ENCODE measurements around the gene UBE3B. TPM values are rescaled to one million over a fixed set of nuclear protein-coding genes. Genes with fewer than 3 reads are reported as not detected.

UBE3B gene
- total and polyA plus RNA-seq, 2 experiments from 2014 or later, result 20.1 to 35.5 TPM

DNA sequence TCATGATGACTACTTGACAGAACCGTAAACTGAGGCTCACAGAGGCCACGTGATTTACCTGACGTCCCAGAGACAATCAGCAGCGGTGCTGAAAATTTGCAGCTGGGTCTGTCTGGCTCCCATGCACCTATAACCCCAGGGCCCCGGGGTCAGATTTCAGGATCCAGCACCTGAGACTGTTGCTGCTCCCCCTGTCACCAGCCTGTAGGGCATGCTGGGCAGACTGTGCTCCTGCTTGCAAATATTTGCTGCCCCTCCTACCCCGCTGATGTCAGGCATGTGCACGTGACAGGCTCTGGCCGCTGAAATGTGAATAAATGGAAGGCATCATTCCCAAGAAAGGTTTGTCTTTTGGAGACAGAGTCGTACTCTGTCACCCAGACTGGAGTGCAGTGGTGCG, 89.9 kb downstream of the UBE3B start:
- Histone ChIP-seq H3K36me3 (replicated peaks; ENCODE audit: insufficient read depth, low read depth) (no peaks in the 10 kb centered on the region), H3K4me3 (no peak overlapping the region), H3K9me3 (ENCODE audit: low read depth) (no peaks in the 10 kb centered on the region), H3K79me2 (peaks cover 8% of the 10 kb centered on the region), H4K20me1 (ENCODE audit: insufficient read depth, poor library complexity, severe bottlenecking) (no peaks in the 10 kb centered on the region), H3K9me2 (replicated peaks; ENCODE audit: insufficient read depth) (no peaks in the 10 kb centered on the region), H3K27me3 (no peaks in the 10 kb centered on the region), H3K4me1 (ENCODE audit: insufficient read depth) (peaks cover 5% of the 10 kb centered on the region), H3K4me2 (no peak overlapping the region), H2AFZ (no peak overlapping the region), H3K27ac (no peak overlapping the region)
- TF ChIP-seq, protein P1, sequence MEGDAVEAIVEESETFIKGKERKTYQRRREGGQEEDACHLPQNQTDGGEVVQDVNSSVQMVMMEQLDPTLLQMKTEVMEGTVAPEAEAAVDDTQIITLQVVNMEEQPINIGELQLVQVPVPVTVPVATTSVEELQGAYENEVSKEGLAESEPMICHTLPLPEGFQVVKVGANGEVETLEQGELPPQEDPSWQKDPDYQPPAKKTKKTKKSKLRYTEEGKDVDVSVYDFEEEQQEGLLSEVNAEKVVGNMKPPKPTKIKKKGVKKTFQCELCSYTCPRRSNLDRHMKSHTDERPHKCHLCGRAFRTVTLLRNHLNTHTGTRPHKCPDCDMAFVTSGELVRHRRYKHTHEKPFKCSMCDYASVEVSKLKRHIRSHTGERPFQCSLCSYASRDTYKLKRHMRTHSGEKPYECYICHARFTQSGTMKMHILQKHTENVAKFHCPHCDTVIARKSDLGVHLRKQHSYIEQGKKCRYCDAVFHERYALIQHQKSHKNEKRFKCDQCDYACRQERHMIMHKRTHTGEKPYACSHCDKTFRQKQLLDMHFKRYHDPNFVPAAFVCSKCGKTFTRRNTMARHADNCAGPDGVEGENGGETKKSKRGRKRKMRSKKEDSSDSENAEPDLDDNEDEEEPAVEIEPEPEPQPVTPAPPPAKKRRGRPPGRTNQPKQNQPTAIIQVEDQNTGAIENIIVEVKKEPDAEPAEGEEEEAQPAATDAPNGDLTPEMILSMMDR (IDR thresholded peaks at IDR 0.05; ENCODE audit: poor library complexity), result no peak
- TF ChIP-seq EZH2 (IDR thresholded peaks at IDR 0.05; ENCODE audit: borderline replicate concordance) (no peak), EZH2phosphoT487 (IDR thresholded peaks at IDR 0.05; ENCODE audit: low read depth, severe bottlenecking, unreplicated experiment) (no peak)
- no peak for DNase-seq (ENCODE audit: low spot score)
- WGBS (ENCODE audit: low lambda C conversion rate, missing lambda C conversion rate), result 84% methylated on average over 10 of the region's 10 CpGs

DNA sequence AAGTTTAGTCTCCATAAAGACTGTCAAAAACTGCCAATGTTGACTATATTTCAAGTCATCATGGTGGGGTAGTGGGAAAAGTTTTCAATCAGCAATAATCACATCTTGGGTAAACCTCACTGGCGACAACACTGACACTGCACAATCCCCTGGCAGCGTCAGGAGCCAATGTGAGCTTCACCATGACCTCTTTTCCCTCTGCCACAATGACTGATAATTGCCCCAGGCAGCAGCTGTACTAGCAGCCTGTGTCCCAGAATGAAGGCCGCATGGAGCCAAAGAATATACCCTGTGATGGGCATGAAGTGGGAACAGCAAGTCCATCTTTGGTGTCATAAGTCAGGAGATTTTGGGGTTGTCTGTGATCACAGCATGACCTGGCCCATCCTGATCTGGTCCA, 90.5 kb downstream of the UBE3B start:
- H3K9me2 ChIP-seq (replicated peaks; ENCODE audit: insufficient read depth), result no peaks in the 10 kb centered on the region
- peaks cover 13% of the 10 kb centered on the region for H3K79me2 ChIP-seq
- no peak overlapping the region for H3K27ac ChIP-seq
- TF ChIP-seq EZH2phosphoT487 (IDR thresholded peaks at IDR 0.05; ENCODE audit: low read depth, severe bottlenecking, unreplicated experiment) (no peak), EZH2 (IDR thresholded peaks at IDR 0.05; ENCODE audit: borderline replicate concordance) (no peak)
- TF ChIP-seq, protein P1 (IDR thresholded peaks at IDR 0.05; ENCODE audit: poor library complexity), result no peak
- no peak overlapping the region for H3K4me3 ChIP-seq
- H3K27me3 ChIP-seq, result no peaks in the 10 kb centered on the region
- H4K20me1 ChIP-seq (ENCODE audit: insufficient read depth, poor library complexity, severe bottlenecking), result no peaks in the 10 kb centered on the region
- no peaks in the 10 kb centered on the region for H3K9me3 ChIP-seq (ENCODE audit: low read depth)
- H3K4me1 ChIP-seq (ENCODE audit: insufficient read depth), result peaks cover 12% of the 10 kb centered on the region
- H2AFZ ChIP-seq, result no peak overlapping the region
- DNase-seq (ENCODE audit: low spot score), result no peak
- H3K36me3 ChIP-seq (replicated peaks; ENCODE audit: insufficient read depth, low read depth), result no peaks in the 10 kb centered on the region
- 84% methylated on average over 3 of the region's 3 CpGs for WGBS (ENCODE audit: low lambda C conversion rate, missing lambda C conversion rate)
- H3K4me2 ChIP-seq, result no peak overlapping the region

DNA sequence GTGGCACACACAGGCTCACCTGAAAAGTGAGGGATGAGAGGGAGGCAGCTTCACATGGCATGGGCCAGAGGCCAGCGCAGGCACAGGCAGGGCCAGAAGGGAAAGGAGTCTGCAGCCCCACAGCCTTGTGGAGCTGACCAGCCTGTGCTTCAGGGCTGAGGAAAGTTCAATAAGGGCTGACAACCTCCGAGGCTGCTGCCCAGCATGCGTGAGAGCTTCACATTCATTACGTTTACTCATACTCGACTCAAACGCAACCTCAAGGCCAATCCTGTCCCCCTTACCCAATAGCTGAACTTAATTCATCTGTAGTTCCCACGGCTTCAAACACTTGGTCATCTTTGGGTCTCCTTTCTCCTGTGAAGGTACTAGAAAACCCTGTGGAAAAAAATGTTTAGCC, 91.1 kb downstream of the UBE3B start:
- 90% methylated on average over 7 of the region's 7 CpGs for WGBS (ENCODE audit: low lambda C conversion rate, missing lambda C conversion rate)
- Histone ChIP-seq H2AFZ (no peak overlapping the region), H3K27ac (no peak overlapping the region), H3K4me1 (ENCODE audit: insufficient read depth) (peaks cover 12% of the 10 kb centered on the region), H3K36me3 (replicated peaks; ENCODE audit: insufficient read depth, low read depth) (no peaks in the 10 kb centered on the region), H3K27me3 (no peaks in the 10 kb centered on the region), H3K4me3 (no peak overlapping the region), H3K4me2 (no peak overlapping the region), H3K79me2 (peaks cover 13% of the 10 kb centered on the region), H4K20me1 (ENCODE audit: insufficient read depth, poor library complexity, severe bottlenecking) (no peaks in the 10 kb centered on the region), H3K9me3 (ENCODE audit: low read depth) (no peaks in the 10 kb centered on the region), H3K9me2 (replicated peaks; ENCODE audit: insufficient read depth) (no peaks in the 10 kb centered on the region)
- DNase-seq (ENCODE audit: low spot score), result no peak
- no peak for TF ChIP-seq EZH2 (IDR thresholded peaks at IDR 0.05; ENCODE audit: borderline replicate concordance)

DNA sequence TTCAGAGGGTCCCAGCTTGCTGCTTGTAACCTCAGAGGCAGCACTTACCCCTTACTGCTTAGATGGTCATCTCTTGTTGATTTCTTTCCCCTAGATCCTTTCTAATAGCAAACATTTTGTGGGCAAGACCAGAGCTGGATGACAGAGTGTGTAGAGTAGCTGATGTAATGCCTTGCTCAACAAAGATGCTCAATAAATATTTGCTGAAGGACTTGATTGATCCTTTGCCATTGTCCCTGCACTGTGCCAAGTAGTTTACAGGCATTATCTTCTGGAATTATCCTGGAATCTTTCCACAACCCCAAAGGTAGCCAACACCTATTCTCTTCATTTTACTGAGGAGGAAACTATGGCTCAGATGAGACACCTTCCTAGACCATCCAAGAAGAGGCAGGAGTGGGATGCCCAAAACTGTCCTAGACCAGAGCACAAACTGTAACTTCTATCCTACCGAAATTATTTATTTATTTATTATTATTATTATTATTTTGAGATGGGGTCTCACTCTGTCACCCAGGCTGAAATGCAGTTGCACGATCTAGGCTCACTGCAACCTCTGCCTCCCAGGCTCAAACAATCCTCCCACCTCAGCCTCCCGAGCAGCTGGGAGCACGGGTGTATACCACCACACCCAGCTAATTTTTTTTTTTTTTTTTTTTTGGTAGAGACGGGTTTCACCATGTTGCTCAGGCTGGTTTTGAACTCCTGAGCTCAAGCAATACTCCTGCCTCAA, 94.5 kb downstream of the UBE3B start:
- H3K9me3 ChIP-seq (ENCODE audit: low read depth), result no peaks in the 10 kb centered on the region
- peaks cover 38% of the 10 kb centered on the region for H3K79me2 ChIP-seq
- H3K9me2 ChIP-seq (replicated peaks; ENCODE audit: insufficient read depth), result no peaks in the 10 kb centered on the region
- peak overlapping the region; percentile 79 for H3K4me2 ChIP-seq
- no peaks in the 10 kb centered on the region for H4K20me1 ChIP-seq (ENCODE audit: insufficient read depth, poor library complexity, severe bottlenecking)
- no peak overlapping the region for H3K4me3 ChIP-seq
- H3K4me1 ChIP-seq (ENCODE audit: insufficient read depth), result peaks cover 12% of the 10 kb centered on the region
- 94% methylated on average over 5 of the region's 5 CpGs for WGBS (ENCODE audit: low lambda C conversion rate, missing lambda C conversion rate)
- H3K27me3 ChIP-seq, result no peaks in the 10 kb centered on the region
- DNase-seq (ENCODE audit: low spot score), result no peak
- peak overlapping the region; percentile 87 for H3K27ac ChIP-seq
- H3K36me3 ChIP-seq (replicated peaks; ENCODE audit: insufficient read depth, low read depth), result no peaks in the 10 kb centered on the region
- no peak overlapping the region for H2AFZ ChIP-seq
- TF ChIP-seq EZH2phosphoT487 (IDR thresholded peaks at IDR 0.05; ENCODE audit: low read depth, severe bottlenecking, unreplicated experiment), result no peak
- TF ChIP-seq, protein P1 (IDR thresholded peaks at IDR 0.05; ENCODE audit: poor library complexity), result no peak
- no peak for TF ChIP-seq EZH2 (IDR thresholded peaks at IDR 0.05; ENCODE audit: borderline replicate concordance)

Data from hepatocyte (in vitro differentiated cells).